HFF-Myc (cell line): ENCODE measurements around the gene ZNF646.

ENCODE experiments used
- DNase-seq: peaks from one replicate; pipeline ENCODE4 v3.0.0-alpha.2; 2011; ENCODE audit warnings: low read depth; ENCODE audit errors: extremely low read depth
- H3K4me3 ChIP-seq: replicated peaks from 2 replicates; pipeline ENCODE4 v1.5.1; 2011; ENCODE audit warnings: low read depth, mild to moderate bottlenecking, control low read depth, low read length
- CTCF ChIP-seq: IDR thresholded peaks from 2 replicates; pipeline ENCODE4 v1.5.1; 2012; ENCODE audit warnings: mild to moderate bottlenecking, low read depth, low read length, control low read depth; ENCODE audit errors: missing control alignments

Gene ZNF646

GRCh38 chr16:31033709-31034492 is 40.3 kb upstream of the ZNF646 start:
- peak; percentile 39 for DNase-seq
- peak overlapping the region; percentile 81 for H3K4me3 ChIP-seq
- no peak for TF ChIP-seq CTCF

DNA sequence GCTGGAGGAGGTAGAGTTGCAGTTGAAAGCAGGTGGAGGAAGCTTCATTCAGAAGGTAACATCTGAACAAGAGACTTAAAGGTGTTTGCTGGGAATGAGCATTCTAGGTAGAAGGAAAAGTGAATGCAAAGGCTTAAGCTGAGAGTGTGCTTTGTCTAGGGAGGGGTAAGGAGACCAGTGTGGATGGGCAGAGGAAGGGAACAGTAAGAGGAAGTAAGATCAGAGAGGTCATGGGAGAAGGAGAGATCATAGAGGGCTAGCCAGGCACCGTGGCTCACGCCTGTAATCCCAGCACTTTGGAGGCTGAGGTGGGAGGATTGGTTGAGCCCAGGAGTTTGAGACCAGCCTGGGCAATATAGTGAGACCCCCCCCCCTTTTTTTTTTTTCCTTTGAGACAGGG is 37.5 kb upstream of the ZNF646 start:
- no peak for DNase-seq
- TF ChIP-seq CTCF = no peak
- no peak overlapping the region for H3K4me3 ChIP-seq

DNA sequence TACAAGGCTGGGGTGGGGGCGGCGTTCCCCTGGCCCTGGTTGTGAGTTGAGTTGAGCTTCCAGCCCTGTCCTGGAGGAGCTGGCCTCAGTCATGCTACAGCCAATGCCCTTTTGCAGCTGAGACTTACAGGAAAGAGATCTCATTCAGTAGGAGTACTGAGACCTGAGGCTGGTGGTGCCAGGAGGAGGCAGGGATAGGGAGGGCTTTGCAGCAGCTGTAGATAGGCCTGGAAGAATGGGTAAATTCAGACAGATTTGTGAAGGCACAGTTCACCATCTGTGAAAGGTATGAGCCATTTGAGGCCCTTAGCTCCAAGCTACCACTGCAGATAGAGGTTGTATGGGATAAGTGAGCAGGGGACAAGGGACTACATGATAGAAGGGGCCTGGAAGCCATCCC is 35.2 kb upstream of the ZNF646 start:
- no peak for TF ChIP-seq CTCF
- no peak overlapping the region for H3K4me3 ChIP-seq
- no peak for DNase-seq

DNA sequence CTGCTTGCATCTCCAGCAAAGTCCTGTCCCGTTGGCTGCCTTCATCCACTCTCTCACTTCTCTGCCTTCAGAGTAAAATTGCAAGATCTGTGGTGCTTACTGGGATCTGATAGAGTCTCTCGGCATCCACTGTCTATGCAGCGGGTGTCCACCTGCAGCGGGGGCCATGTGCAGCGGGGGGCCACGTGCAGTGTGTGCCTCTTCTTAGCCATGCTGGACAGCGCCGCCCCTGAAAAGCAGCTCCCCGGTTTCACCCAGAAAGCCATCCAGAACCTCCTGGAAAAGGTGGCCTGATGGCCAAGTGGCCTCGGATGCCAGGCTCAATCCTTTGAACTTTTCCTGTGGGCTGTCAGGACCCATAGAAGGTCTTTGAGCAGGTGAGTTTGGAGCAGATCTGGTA is 31.4 kb upstream of the ZNF646 start:
- DNase-seq = no peak
- TF ChIP-seq CTCF = no peak
- H3K4me3 ChIP-seq = no peak overlapping the region

- TF ChIP-seq CTCF = no peak
- DNase-seq = no peak
- no peak overlapping the region for H3K4me3 ChIP-seq
Measured at GRCh38 chr16:31043352-31043751, 30.9 kb upstream of the ZNF646 start.

DNA sequence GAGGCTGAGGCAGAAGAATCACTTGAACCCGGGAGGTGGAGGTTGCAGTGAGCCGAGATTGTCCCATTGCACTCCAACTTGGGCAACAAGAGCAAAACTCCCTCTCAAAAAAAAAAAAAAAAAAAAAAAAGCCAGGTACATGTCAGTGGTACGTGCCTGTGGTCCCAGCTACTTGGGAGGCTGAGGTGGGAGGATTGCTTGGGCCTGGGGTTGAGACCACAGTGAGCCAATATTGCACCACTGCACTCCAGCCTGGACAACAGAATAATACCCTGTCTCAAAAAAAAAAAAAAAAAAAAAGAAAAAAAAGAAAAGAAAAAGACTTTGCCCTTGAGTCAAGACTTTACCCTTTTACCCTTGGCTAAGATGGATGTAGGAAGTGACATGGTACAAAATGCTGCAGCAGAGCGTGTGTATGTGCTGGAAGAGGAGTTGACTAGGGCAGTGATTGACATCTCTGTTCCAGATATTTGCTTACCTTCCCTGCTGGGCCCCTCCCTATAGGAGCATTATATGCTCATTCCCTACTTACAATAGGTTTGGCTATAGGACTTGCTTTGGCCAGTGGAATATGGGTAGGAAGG is 30.2 kb upstream of the ZNF646 start:
- no peak for TF ChIP-seq CTCF
- no peak for DNase-seq
- H3K4me3 ChIP-seq = no peak overlapping the region
